HG02885 (cell line): ENCODE measurements around the gene PAX3.

Source experiments
- ATAC-seq: cut with Tn5 transposase; IDR thresholded peaks from one replicate; pipeline ENCODE4 v1.9.1; 2021; ENCODE audit warnings: mild to moderate bottlenecking; ENCODE audit not compliant: unreplicated experiment, poor library complexity

Gene PAX3

GRCh38 chr2:222299906-222300725 lies 1.3 kb upstream of the PAX3 start:
- no peak for ATAC-seq

GRCh38 chr2:222298001-222298310 lies 842 bp downstream of the PAX3 start:
- ATAC-seq: no peak

GRCh38 chr2:222297600-222297935 lies 1.2 kb downstream of the PAX3 start:
- no peak for ATAC-seq

- ATAC-seq: no peak
Observed at GRCh38 chr2:222296911-222297599, 1.7 kb downstream of the PAX3 start.

- no peak for ATAC-seq
Observed at GRCh38 chr2:222296311-222296741, 2.5 kb downstream of the PAX3 start.

- ATAC-seq: no peak
Observed at GRCh38 chr2:222295368-222296062, 3.3 kb downstream of the PAX3 start.

GRCh38 chr2:222294996-222295367 lies 3.8 kb downstream of the PAX3 start:
- no peak for ATAC-seq

- no peak for ATAC-seq
Observed at GRCh38 chr2:222293660-222294630, 4.9 kb downstream of the PAX3 start.

GRCh38 chr2:222292149-222293134 lies 6.4 kb downstream of the PAX3 start:
- ATAC-seq: no peak

GRCh38 chr2:222291485-222291841 lies 7.3 kb downstream of the PAX3 start:
- ATAC-seq: no peak

- no peak for ATAC-seq
Observed at GRCh38 chr2:222290736-222291484, 7.9 kb downstream of the PAX3 start.

GRCh38 chr2:222290401-222290735 lies 8.4 kb downstream of the PAX3 start:
- no peak for ATAC-seq

GRCh38 chr2:222289278-222290160 lies 9.3 kb downstream of the PAX3 start:
- no peak for ATAC-seq

- no peak for ATAC-seq
Observed at GRCh38 chr2:222288590-222289277, 10.1 kb downstream of the PAX3 start.

GRCh38 chr2:222287862-222288479 lies 10.8 kb downstream of the PAX3 start:
- no peak for ATAC-seq

- no peak for ATAC-seq
Observed at GRCh38 chr2:222284466-222284865, 14.3 kb downstream of the PAX3 start.

GRCh38 chr2:222283634-222284033 lies 15.2 kb downstream of the PAX3 start:
- ATAC-seq: no peak
